G401 (cell line): ENCODE results near the gene C3orf33. TPM values are rescaled to one million over a fixed set of nuclear protein-coding genes. Genes with fewer than 3 reads are reported as not detected.

ENCODE experiments used
- DNase-seq: peaks from one replicate; pipeline ENCODE4 v3.0.0-alpha.2; 2015; ENCODE audit warnings: low spot score
- in situ Hi-C: cut with HindIII; loops from 2 replicates; pipeline ENCODE4 v1.10.0; 2016; ENCODE audit warnings: low sequenced_read_pairs, mixed read lengths
- total RNA-seq: library from RNA; depleted of rRNA; stranded (reverse); fragments of >200 nt; shearing (Covaris generic); gene quantifications from 2 replicates; pipeline ENCODE4 v1.2.3, GENCODE V29; 2014; rRNA removed

C3orf33 gene
- total RNA-seq, 1 experiment from 2014 or later = 1.6 TPM

DNA sequence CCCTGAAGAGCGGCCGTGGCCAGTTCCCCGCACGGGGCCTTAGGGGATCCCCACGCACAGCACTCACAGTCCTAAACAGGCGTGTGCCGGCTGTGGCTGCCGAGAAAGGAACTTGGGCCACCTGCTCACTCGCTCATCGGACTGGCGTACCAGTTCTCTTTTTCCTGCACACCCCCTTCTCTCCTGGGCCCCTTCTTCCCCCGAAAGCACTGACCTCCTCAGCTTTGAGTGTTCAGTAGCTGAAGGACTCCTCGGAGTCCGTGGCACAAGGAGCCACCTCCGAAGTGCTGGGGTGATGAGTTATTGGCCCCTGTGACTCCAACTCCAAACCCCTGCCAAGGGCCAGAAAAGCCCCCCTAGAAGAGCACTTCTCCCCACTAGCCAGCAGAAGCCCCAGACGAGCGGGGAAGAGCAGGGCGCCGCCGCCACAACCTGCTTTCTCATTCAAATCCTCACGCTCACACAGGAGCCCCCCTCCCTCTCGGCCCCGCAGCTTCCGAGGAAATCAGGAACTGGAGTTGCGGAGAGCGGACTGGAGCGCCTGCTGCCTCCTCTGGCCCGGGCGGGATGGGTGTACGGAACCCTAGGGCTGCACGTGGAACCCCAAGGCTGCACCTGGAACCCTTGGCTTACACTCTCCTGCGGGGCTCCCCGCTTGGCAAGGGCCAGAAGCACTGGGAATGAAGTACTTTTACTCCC, 61.3 kb downstream of the C3orf33 start, which contains the start of gene PLCH1:
Gene PLCH1, minus strand, starts transcription at position 446 of the 699 bp plus-strand sequence. CDS start 40,847 bp downstream, outside the sequence.
- in situ Hi-C loops = no loop called here
- DNase-seq = peak; percentile 65

DNA sequence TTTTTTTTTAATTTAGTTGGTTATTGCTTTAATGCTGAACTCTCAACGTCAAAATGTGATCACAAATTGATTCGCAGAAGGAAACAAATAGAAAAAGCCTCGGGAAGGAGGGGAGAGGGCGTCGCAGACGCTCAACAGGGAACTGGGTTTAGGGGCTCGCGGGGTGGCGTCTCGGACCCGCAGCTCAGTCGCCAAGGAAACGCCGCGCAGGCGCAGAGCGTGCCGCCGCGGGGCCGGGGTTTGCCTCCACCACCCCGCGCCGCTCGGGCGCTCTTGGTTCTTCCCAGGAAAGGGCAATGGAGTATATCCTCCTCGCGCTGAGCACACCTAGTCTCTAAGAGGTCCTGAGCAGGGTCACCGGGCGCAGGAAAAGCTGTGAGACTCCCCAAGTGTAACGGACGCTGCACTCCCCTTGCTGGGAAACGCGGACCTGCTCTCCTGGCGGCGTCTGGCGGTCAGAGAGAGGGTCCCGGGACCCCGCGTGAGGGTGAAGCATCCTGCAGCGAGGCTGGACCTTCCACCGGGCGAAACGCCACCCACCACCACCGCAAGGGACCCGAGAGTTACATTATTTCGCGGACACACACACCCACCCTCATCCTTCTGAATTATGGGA, 62.0 kb downstream of the C3orf33 start:
- DNase-seq = peak; percentile 52
- in situ Hi-C loops = no loop called here

DNA sequence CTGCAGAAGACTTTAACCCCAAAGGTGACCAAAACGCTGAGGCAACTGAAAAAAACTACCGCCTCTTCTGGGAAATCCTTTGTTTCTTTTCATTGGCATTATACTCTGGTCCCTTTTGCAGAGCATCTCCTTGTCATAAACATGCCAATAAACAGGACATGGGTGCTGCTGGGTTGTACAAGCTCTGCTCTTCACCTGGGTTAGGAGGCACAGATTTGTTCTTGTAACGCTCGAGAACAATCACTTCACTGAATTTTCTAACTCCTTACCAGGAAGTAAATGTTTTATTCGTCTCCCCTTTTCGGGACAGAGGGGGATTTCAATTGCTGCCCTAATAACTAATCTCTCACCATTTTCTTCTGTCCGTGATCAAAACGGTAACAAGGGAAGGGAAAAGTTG, 62.5 kb downstream of the C3orf33 start:
- no peak for DNase-seq
- in situ Hi-C loops = no loop called here

DNA sequence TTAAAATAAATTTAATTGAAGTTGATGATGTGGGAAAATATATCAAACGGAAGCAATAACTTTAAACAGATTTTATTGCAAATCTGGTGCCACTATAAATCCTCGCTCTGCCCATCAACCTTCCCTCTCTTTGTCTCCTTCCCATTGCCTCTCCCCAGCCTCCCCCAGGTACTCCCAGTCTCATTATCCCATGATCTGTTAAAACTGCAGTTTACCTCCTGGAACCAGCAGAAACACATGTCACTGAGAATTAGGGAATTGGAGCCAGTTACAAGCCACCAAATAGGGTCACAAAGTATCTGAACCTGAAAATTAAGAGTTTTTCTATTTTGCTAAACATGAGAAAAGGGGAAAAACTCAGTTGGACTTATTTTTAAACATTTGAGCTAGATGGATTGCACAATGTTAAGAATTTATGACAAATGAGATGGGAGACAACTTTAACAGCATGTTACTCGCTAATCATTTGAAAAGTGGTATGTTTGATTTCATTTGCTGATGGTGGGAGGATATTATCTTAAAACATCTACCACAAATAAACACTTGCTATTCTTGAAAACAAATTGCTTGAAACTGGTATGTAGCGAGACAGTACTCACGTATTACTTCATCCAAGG, 63.6 kb downstream of the C3orf33 start:
- in situ Hi-C loops = no loop called here
- no peak for DNase-seq

DNA sequence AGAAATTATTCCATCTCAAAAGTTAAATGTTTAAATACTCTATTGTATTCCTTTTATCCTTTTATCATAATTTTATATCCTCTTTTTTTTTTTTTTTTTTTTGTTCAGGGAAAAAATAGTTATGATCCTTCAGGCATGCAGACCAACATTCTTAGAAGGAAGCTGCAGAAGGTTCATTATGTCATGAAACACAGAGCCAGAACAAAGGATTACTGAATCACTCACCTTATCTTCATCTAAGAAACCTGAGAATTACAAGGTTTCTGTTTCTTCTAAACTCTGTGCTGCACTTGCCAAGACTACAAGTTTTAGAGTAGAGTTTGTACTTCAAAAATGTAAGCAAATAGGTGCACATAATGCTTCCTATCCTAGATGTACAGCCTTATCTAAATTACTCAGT, 64.5 kb downstream of the C3orf33 start:
- in situ Hi-C loops = no loop called here
- no peak for DNase-seq

DNA sequence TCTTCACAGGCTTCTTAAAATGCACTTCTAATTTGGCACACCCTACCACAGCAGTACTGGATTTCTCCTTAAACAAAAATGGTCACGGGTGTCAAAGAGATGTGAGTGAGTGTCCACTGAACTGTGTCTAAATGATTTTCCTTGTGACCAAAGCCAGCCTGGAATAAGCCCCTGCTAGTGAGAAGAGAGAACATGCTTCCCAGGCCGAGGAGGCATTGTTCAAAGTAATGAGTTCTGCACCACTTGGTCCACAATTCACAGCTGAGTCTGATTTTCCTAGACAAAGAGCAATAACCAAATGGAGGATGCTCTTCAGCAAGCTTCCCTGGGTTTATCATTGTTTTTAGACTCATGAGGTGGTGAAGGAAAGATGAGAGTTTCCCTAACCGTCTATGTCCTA, 65.0 kb downstream of the C3orf33 start:
- no peak for DNase-seq
- in situ Hi-C loops = no loop called here

DNA sequence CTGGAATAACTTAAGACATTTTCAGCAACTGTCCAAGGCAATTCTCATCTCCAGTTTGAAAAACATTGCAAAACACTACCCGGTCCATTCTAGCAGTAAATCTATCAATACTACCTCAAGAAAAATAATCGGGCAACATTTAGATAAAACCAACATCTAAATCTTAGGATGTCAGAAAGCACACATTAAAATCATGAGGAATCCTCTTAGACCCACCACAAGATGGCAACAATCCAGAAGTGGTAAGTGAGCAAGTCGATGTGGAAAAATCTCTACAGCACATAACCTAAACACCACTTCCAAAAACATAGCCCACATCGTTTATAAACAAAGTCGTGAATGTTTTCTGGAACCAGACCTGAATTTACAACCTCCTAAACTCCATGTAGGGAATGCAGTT, 66.9 kb downstream of the C3orf33 start:
- in situ Hi-C loops = no loop called here
- DNase-seq = no peak

DNA sequence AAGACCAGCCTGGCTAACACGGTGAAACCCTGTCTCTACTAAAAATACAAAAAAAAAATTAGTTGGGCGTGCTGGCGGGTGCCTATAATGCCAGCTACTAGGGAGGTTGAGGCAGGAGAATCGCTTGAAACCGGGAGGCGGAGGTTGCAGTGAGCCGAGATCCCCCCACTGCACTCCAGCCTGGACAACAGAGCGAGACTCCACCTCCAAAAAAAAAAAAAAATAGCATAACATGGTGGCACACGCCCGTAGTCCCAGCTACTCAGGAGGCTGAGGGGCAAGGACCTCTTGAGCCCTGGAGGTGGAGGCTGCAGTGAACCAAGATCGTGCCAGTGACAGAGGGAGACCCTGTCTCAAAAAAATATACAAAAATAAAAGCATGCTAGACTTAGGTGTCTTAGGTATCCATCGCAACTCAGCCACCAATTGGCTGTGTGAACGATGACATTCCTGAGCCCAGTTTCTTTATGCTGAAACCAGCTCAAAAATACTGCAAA, 67.5 kb downstream of the C3orf33 start:
- no peak for DNase-seq
- in situ Hi-C loops = no loop called here

DNA sequence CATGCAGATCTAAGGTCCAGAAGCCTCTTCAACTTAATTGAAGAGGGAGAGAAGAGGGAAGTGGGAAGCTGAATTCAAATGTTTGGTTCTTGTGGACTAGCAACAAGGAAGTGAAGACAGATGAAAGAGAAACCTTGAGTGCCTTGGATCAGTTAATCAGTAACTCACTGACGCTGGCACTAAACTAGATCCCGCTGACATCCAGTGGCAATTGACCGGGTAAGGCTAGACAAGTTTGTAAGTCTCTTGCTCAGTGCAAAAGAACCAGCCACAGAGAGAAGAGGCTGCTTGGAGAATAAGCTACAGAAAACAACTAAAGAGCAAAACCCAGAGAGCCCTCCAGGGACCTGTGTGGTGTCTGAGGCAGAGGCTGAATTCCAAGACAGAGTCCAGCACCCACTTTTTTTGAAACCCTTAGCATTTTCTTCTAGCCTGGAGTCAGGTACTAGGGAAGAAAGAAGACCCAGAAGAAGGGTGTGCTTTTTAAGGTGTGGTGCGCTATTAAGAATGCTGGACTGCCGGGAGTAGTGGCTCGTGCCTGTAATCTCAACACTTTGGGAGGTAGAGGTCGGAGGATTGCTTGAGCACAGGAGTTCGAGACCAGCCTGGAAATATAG, 68.1 kb downstream of the C3orf33 start:
- in situ Hi-C loops = no loop called here
- DNase-seq = no peak

DNA sequence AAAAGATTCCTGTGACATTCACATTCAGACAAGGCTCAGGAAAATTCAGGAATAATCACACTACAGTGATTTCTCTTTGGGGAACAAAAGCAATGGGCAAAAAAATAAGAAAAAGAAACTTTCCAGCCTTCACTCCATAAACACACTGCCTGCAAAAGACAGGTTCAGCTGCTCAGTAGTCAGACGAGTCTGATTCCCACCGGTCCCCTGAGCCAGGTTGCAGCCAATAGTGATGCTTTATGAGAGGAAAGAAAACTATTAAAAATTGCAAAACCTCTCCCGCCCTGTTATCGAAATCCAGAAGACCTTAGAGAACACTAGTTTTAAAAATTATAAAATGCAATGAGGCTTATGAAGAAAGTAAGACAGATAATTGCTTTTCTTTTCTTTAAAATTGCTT, 69.7 kb downstream of the C3orf33 start:
- in situ Hi-C loops = no loop called here

DNA sequence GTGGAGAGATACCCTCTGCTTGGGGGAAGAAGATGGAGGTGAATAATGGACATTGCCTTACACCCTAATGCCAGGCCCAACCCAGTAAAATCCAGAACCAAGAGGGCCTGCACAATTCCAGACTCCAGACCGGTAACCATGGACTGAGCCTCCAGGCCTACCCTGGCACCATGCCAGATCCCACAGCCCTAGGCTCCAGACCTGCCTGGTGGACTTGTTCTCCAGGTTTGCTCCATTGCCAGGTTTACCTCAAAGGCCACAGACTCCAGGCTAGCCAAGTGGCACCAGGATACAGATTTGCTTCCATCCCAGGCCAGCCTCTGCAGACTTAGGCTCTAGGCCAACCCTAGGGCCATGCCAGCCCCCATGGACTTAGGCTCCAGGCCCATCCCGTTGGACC, 75.2 kb downstream of the C3orf33 start:
- in situ Hi-C loops = no loop called here
- no peak for DNase-seq

More for the DNA sequence above, 69.7 kb downstream of the C3orf33 start:
- no peak for DNase-seq

DNA sequence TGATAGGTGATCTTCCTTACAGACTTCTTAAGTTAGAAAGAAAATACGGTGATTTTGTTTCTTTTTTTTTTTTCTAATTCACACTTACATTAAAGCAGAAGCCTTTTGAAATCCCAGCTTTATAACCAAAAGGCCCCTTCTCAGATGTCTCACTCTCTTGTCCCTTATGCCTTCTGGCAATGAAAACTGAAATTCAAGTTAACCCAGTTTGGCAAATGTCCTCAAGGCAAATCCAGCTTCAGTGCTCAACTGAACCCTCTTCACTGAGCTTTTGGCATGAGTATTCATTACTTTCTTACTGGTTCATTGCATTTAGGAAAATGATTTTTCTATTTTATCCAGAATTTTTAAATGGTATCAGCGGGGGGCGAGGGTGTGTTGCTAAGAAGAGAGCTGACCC, 78.2 kb downstream of the C3orf33 start:
- DNase-seq = no peak
- in situ Hi-C loops = no loop called here

DNA sequence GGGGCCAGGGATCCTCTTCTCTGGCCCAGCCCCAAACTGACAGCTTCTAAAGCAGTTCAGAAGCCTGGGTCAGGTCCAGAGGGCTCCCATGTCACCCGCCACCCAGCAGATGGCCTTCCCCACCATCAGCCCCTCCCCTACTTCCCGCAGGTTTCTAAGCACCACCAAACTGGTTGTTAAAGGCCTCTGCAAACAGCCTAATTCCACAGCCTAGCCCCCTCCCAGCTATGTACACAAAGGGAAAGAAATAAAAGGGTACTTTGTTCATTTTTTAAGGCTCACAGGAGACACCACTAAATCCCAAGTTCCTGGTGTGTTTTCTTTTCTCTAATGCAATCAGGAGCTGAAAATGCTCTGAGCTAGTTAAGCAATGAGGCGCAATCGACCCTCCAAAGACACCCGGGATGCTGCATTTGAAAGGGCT, 91.8 kb downstream of the C3orf33 start:
- DNase-seq = no peak
- in situ Hi-C loops = loop anchor here (25.0 kb wide), 1 partner anchor 327 kb away; no protein-coding TSS in a partner anchor

Other genes starting within 250 kb of the C3orf33 start
- 12.8 and 14.8 TPM in 2 replicates for gene PLCH1, start 61.2 kb downstream of the C3orf33 start, total RNA-seq
- gene SLC33A1, start 48.1 kb upstream of the C3orf33 start, total RNA-seq = 19.7 TPM in 2 replicates
- 23.4 and 35.9 TPM in 2 replicates for gene GMPS, start 64.4 kb upstream of the C3orf33 start, total RNA-seq